Loucy (cell line): Measurements from ENCODE around the gene SLC25A6.

Source experiments
- EZH2phosphoT487 ChIP-seq: fragments of 200-600 bp; IDR thresholded peaks from 2 replicates; pipeline ENCODE4 v1.6.1; 2018; ENCODE audit warnings: antibody characterized with exemption, mild to moderate bottlenecking, moderate library complexity, borderline replicate concordance
- TF ChIP-seq, protein P1 (sequence below): fragments of 200-600 bp; sonication (generic); conservative IDR thresholded peaks from 2 replicates; pipeline ENCODE4 v1.5.1; 2014; ENCODE audit warnings: mild to moderate bottlenecking, antibody characterized with exemption, low read length

DNA sequence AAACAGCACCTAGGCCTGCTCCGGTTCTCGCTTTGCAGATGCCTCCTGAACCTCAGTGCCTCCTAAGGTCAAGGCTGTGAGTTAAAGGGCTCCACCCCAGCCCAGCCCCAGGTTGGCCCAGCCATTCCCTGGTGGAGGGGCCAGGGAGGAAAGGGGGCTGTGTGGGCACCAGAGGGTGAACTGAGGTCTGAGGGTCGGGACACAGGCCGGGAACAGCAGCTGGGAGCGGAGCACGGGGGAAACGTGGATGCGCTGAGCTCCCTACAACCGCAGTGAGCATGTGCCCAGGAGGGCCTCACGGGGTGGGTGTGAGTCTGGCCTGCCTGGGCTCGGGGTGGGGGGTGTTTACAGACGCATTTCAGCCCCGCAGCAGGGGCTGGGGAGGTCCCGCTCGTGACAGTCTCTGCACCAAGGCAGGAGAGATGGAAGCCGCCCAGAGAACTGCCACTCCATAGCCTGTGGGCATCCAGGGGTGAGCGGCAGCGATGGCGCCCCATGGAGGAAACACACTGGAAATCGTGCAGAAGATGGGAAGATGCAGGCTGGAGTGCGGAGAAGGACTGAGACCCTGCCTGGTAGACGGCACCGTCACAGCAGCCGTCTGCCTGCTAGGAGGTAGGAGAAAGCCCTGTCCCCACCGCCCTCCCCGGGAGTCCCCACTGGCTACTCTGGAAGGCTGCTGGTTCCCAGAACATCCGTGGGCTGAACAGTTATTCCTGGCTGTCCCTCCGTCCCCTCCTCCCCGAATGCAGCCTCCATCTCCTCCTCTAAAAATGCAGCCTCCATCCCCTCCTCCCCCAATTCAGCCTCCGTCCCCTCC lies 9.9 kb upstream of the SLC25A6 start:
- TF ChIP-seq, protein P1, sequence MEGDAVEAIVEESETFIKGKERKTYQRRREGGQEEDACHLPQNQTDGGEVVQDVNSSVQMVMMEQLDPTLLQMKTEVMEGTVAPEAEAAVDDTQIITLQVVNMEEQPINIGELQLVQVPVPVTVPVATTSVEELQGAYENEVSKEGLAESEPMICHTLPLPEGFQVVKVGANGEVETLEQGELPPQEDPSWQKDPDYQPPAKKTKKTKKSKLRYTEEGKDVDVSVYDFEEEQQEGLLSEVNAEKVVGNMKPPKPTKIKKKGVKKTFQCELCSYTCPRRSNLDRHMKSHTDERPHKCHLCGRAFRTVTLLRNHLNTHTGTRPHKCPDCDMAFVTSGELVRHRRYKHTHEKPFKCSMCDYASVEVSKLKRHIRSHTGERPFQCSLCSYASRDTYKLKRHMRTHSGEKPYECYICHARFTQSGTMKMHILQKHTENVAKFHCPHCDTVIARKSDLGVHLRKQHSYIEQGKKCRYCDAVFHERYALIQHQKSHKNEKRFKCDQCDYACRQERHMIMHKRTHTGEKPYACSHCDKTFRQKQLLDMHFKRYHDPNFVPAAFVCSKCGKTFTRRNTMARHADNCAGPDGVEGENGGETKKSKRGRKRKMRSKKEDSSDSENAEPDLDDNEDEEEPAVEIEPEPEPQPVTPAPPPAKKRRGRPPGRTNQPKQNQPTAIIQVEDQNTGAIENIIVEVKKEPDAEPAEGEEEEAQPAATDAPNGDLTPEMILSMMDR: no peak
- TF ChIP-seq EZH2phosphoT487: no peak
